Measurements from ENCODE around the gene MYO3A. TPM values are rescaled to one million over a fixed set of nuclear protein-coding genes. Genes with fewer than 3 reads are reported as not detected.

MYO3A gene
- total and polyA plus RNA-seq, 8 donors, result 0.21 to 3.9 (median 3.2) TPM

- Histone ChIP-seq H3K4me1 (no peaks in the 10 kb centered on the region), H3K27me3 (no peaks in the 10 kb centered on the region), H3K27ac (no peak overlapping the region), H3K9me3 (no peaks in the 10 kb centered on the region), H3K36me3 (no peaks in the 10 kb centered on the region), H3K4me3 (no peak overlapping the region)
- intact Hi-C loops (cut with DNase I), result no loop called here
- ATAC-seq (no peak), DNase-seq (no peak)
- no peak for TF ChIP-seq CTCF (IDR thresholded peaks at IDR 0.05)
Measured at GRCh38 chr10:25899304-25899703, 34.7 kb upstream of the MYO3A start.

- DNase-seq, result no peak
- no peak for ATAC-seq
- Histone ChIP-seq H3K4me3 (no peak overlapping the region), H3K4me1 (no peaks in the 10 kb centered on the region), H3K27me3 (no peaks in the 10 kb centered on the region), H3K27ac (no peak overlapping the region), H3K9me3 (no peaks in the 10 kb centered on the region), H3K36me3 (no peaks in the 10 kb centered on the region)
- no peak for TF ChIP-seq CTCF (IDR thresholded peaks at IDR 0.05)
- intact Hi-C loops (cut with DNase I), result no loop called here
Measured at GRCh38 chr10:25901199-25901598, 32.8 kb upstream of the MYO3A start.

- no peak for TF ChIP-seq CTCF (IDR thresholded peaks at IDR 0.05)
- Histone ChIP-seq H3K36me3 (no peaks in the 10 kb centered on the region), H3K4me3 (no peak overlapping the region), H3K27me3 (no peaks in the 10 kb centered on the region), H3K27ac (no peak overlapping the region), H3K4me1 (no peaks in the 10 kb centered on the region), H3K9me3 (no peaks in the 10 kb centered on the region)
- intact Hi-C loops (cut with DNase I), result no loop called here
- DNase-seq (no peak), ATAC-seq (no peak)
Measured at GRCh38 chr10:25902002-25902401, 32.0 kb upstream of the MYO3A start.

GRCh38 chr10:25907261-25907660, 26.8 kb upstream of the MYO3A start:
- no peak for ATAC-seq
- intact Hi-C loops (cut with DNase I), result no loop called here
- no peak for TF ChIP-seq CTCF (IDR thresholded peaks at IDR 0.05)
- Histone ChIP-seq H3K27ac (no peak overlapping the region), H3K9me3 (no peaks in the 10 kb centered on the region), H3K4me1 (no peaks in the 10 kb centered on the region), H3K4me3 (no peak overlapping the region), H3K36me3 (no peaks in the 10 kb centered on the region), H3K27me3 (no peaks in the 10 kb centered on the region)
- no peak for DNase-seq

- no peak for DNase-seq
- no peak for TF ChIP-seq CTCF (IDR thresholded peaks at IDR 0.05)
- Histone ChIP-seq H3K27me3 (no peaks in the 10 kb centered on the region), H3K9me3 (no peaks in the 10 kb centered on the region), H3K4me1 (no peaks in the 10 kb centered on the region), H3K4me3 (no peak overlapping the region), H3K27ac (no peak overlapping the region), H3K36me3 (no peaks in the 10 kb centered on the region)
- no peak for ATAC-seq
- intact Hi-C loops (cut with DNase I), result no loop called here
Measured at GRCh38 chr10:25912866-25913265, 21.2 kb upstream of the MYO3A start.

Measured in left lung (tissue), 10 donors.